Right lobe of liver (tissue), 6 donors: ENCODE results near the gene GRID1. TPM values are rescaled to one million over a fixed set of nuclear protein-coding genes. Genes with fewer than 3 reads are reported as not detected.
"Not testable (repeated sequence)": the region's sequence is repeated elsewhere in the genome, so short reads cannot be mapped to it uniquely, and the experiment has no call there.

Experiments
- ATAC-seq, 4 donors: fragments of 200-7000 bp; cut with Tn5 transposase; one replicate each; pipeline ENCODE4 v1.9.1; 2020; ENCODE audit warnings: mild to moderate bottlenecking in 4 of 4, moderate library complexity in 4 of 4
- DNase-seq, 3 donors: peaks; one replicate each; pipeline ENCODE4 v3.0.0-alpha.2; 2020
- H3K27ac ChIP-seq, 3 donors: fragments of 200-600 bp; one replicate each; pipeline ENCODE4 v1.8.0; 2022
- H3K27me3 ChIP-seq, 2 donors: fragments of 200-600 bp; one replicate each; pipeline ENCODE4 v1.8.0; 2022
- H3K36me3 ChIP-seq, 4 donors: fragments of 200-600 bp; sonication (generic) in 1 of 4; one replicate each; pipeline versions ENCODE4 v1.5.1 to v1.8.0; 2017 to 2022; ENCODE audit warnings: control low read depth in 1 of 4
- H3K4me1 ChIP-seq, 4 donors: fragments of 200-600 bp; sonication (generic) in 1 of 4; one replicate each; pipeline versions ENCODE4 v1.5.1 to v1.8.0; 2017 to 2022; ENCODE audit warnings: control low read depth in 1 of 4
- H3K4me3 ChIP-seq, 3 donors: fragments of 200-600 bp; one replicate each; pipeline ENCODE4 v1.8.0; 2022
- H3K9me3 ChIP-seq, 4 donors: fragments of 200-600 bp; sonication (generic) in 1 of 4; one replicate each; pipeline versions ENCODE4 v1.5.1 to v1.8.0; 2017 to 2022; ENCODE audit warnings: control low read depth in 1 of 4
- CTCF ChIP-seq, 4 donors: fragments of 200-600 bp in 3 of 4; fragments of 450-650 bp in 1 of 4; IDR thresholded peaks; one replicate each; pipeline versions ENCODE4 v1.5.1 to v1.8.0; 2016 to 2022; ENCODE audit warnings: antibody characterized with exemption in 4 of 4, mild to moderate bottlenecking in 2 of 4
- POLR2A ChIP-seq: fragments of 450-650 bp; IDR thresholded peaks from one replicate; pipeline ENCODE4 v1.6.1; 2017; ENCODE audit warnings: antibody characterized with exemption, mild to moderate bottlenecking
- WGBS: methylation state at CpG from one replicate; pipeline ENCODE4 v1.1.6; 2018; ENCODE audit warnings: low coverage, low lambda C conversion rate; ENCODE audit not compliant: insufficient coverage; ENCODE audit errors: missing lambda C conversion rate; 5-methylcytosine and 5-hydroxymethylcytosine counted together
- intact Hi-C, 2 donors: fragments of 100-400 bp; cut with DNase I; formaldehyde crosslinking; loops; one replicate each; pipeline versions ENCODE4 v1.11.2 to v1.14.1; 2022
- total RNA-seq, 6 experiments: library from RNA; depleted of rRNA in 2 of 6; stranded (reverse); fragments of >200 nt in 2 of 6; fragmentation: NEBNext Ultra II Directional in 3 of 6; extraction: Animal tissue kit (Norgen Biotek cat#: 25700) in 3 of 6; gene quantifications; one replicate each; pipeline versions ENCODE4 v1.1.0 to v1.2.4, GENCODE V29; 2016 to 2023
- donor health status: DM: no; HTN: yes; CAD: no.
- donor health status: DM: no; HTN: no; CAD: no.
- donor health status: DM: no; HTN: no; CAD: no.
- donor health status: DM: no; HTN: yes; CAD: no.
- donor health status: DM: no; HTN: yes; CAD: no.

Gene GRID1
- total RNA-seq, 6 experiments from 2014 or later, result 0.05 to 1.9 (median 0.81) TPM

- peak in 1 of 3 donors; percentile 36 for DNase-seq
- WGBS, result 55% methylated on average over 5 of the region's 14 CpGs
- Histone ChIP-seq H3K4me1 (no peaks in the 10 kb centered on the region), H3K27me3 (no peaks in the 10 kb centered on the region), H3K9me3 (no peaks in the 10 kb centered on the region), H3K4me3 (no peak overlapping the region), H3K36me3 (no peaks in the 10 kb centered on the region), H3K27ac (no peak overlapping the region)
- ATAC-seq, result no peak
- TF ChIP-seq POLR2A (no peak), CTCF (IDR thresholded peaks at IDR 0.05) (no peak)
- intact Hi-C loops, result loop anchor here in 1 of 2 donors (5.0 to 10.0 kb wide), 2 partner anchors 144 to 197 kb away; no protein-coding TSS in a partner anchor
These were observed 23.9 kb upstream of the GRID1 start for GRCh38 chr10:86390337-86391120.

DNA sequence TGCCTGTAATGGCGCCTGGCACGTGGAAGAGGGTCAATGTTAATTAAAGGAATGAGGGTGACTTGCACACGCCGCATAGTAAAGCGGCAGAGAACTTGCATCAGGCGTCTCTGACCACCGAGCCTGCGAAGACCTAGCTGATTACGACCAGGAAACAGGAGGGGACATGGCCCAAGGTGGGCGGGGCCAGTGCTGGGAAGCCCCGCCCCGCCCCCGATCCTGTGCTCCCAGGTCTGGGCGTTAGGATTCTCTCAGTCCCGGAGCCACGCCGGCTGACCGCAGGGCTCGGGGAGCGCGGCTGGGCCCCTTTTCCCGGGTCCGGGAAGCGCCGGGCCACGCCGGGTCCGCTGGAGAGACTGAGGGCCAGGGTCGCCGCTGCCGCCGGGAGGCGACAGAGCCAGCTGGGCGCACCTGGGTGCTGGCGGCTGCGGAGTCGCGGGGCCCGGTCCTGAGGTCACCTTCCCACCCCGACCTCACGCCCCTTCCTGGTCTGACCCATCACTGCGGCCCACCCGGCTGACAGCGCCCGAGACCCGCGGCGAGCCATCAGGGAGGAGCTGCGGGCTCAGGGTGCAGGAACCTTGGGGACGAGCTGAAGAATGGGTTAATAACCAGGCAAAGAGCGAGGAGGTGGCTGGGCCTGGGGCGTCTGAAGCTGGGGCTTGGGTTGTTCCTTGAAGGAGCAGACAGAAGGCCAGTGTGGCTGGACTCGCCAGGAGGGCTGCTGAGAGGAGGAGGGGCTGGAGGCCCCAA is 23.0 kb upstream of the GRID1 start:
- Histone ChIP-seq H3K4me1 (no peaks in the 10 kb centered on the region), H3K4me3 (peak overlapping the region; percentile 21 to 45 (median 26)), H3K36me3 (no peaks in the 10 kb centered on the region), H3K27ac (no peak overlapping the region), H3K27me3 (no peaks in the 10 kb centered on the region), H3K9me3 (no peaks in the 10 kb centered on the region)
- peak in 2 of 3 donors; percentile 55 to 66 for DNase-seq
- 47% methylated on average over 13 of the region's 53 CpGs for WGBS
- peak; percentile 85 to 95 (median 92) for ATAC-seq
- intact Hi-C loops, result loop anchor here in 1 of 2 donors (5.0 to 10.0 kb wide), 2 partner anchors 145 to 198 kb away; no protein-coding TSS in a partner anchor
- no peak for TF ChIP-seq CTCF (IDR thresholded peaks at IDR 0.05)
- no peak for TF ChIP-seq POLR2A

GRCh38 chr10:86389109-86389440 is 22.5 kb upstream of the GRID1 start:
- H3K27ac ChIP-seq, intact Hi-C loops, H3K36me3 ChIP-seq, ATAC-seq, H3K27me3 ChIP-seq, H3K4me1 ChIP-seq, H3K9me3 ChIP-seq, DNase-seq: not testable (repeated sequence)
- 43% methylated on average over 8 of the region's 12 CpGs for WGBS
- H3K4me3 ChIP-seq, result peak overlapping the region; percentile 21 to 45 (median 26)

- H3K4me1 ChIP-seq, result no peaks in the 10 kb centered on the region
- H3K4me3 ChIP-seq, result no peak overlapping the region
- 42% methylated on average over 11 of the region's 13 CpGs for WGBS
- H3K36me3 ChIP-seq, result no peaks in the 10 kb centered on the region
- intact Hi-C loops, result no loop called here
- H3K27me3 ChIP-seq, result no peaks in the 10 kb centered on the region
- DNase-seq (peak in 1 of 3 donors; percentile 37), ATAC-seq (no peak)
- no peak overlapping the region for H3K27ac ChIP-seq
- H3K9me3 ChIP-seq, result no peaks in the 10 kb centered on the region
- TF ChIP-seq CTCF (IDR thresholded peaks at IDR 0.05), result no peak
These were observed 21.6 kb upstream of the GRID1 start for GRCh38 chr10:86388119-86388704.
